IPS-15b (cell line): ENCODE measurements around the gene NUDT3.
A peak's percentile ranks its signal among the peaks of the same experiment; 100 is the strongest.
"Not testable (repeated sequence)": the region's sequence is repeated elsewhere in the genome, so short reads cannot be mapped to it uniquely, and the experiment has no call there.

Experiments
- H3K27me3 ChIP-seq: one replicate; pipeline ENCODE4 v1.6.1; 2013; ENCODE audit warnings: low read length; ENCODE audit not compliant: control insufficient read depth, insufficient read depth
- H3K36me3 ChIP-seq: one replicate; pipeline ENCODE4 v1.6.1; 2013; ENCODE audit warnings: low read length; ENCODE audit not compliant: control insufficient read depth, insufficient read depth
- H3K4me1 ChIP-seq: one replicate; pipeline ENCODE4 v1.6.1; 2013; ENCODE audit warnings: mild to moderate bottlenecking, low read length; ENCODE audit not compliant: control insufficient read depth, insufficient read depth
- H3K4me3 ChIP-seq: one replicate; pipeline ENCODE4 v1.5.1; 2013; ENCODE audit warnings: low read depth, low read length
- H3K9ac ChIP-seq: one replicate; pipeline ENCODE4 v1.6.1; 2013; ENCODE audit warnings: low read depth, mild to moderate bottlenecking, low read length
- H3K9me3 ChIP-seq: one replicate; pipeline ENCODE4 v1.6.1; 2013; ENCODE audit warnings: mild to moderate bottlenecking, low read length; ENCODE audit not compliant: control insufficient read depth, insufficient read depth

Gene NUDT3

GRCh38 chr6:34273242-34273805, 119.1 kb downstream of the NUDT3 start:
- Histone ChIP-seq H3K4me1 (peaks cover 3% of the 10 kb centered on the region), H3K27me3 (no peaks in the 10 kb centered on the region), H3K36me3 (no peaks in the 10 kb centered on the region), H3K4me3 (no peak overlapping the region), H3K9me3 (no peaks in the 10 kb centered on the region), H3K9ac (no peak overlapping the region)

GRCh38 chr6:34272013-34272926, 120.2 kb downstream of the NUDT3 start:
- Histone ChIP-seq H3K4me1 (peaks cover 3% of the 10 kb centered on the region), H3K4me3 (no peak overlapping the region), H3K9ac (no peak overlapping the region)

GRCh38 chr6:34269658-34270341, 122.7 kb downstream of the NUDT3 start:
- H3K9me3 ChIP-seq, H3K27me3 ChIP-seq, H3K9ac ChIP-seq, H3K4me3 ChIP-seq, H3K4me1 ChIP-seq, H3K36me3 ChIP-seq: not testable (repeated sequence)

More at GRCh38 chr6:34272013-34272926, 120.2 kb downstream of the NUDT3 start:
- Histone ChIP-seq H3K9me3 (no peaks in the 10 kb centered on the region), H3K36me3 (no peaks in the 10 kb centered on the region), H3K27me3 (no peaks in the 10 kb centered on the region)

GRCh38 chr6:34269132-34269531, 123.3 kb downstream of the NUDT3 start:
- H3K27me3 ChIP-seq, H3K36me3 ChIP-seq, H3K4me3 ChIP-seq, H3K9me3 ChIP-seq, H3K9ac ChIP-seq, H3K4me1 ChIP-seq: not testable (repeated sequence)

GRCh38 chr6:34267746-34268145, 124.7 kb downstream of the NUDT3 start:
- H3K4me3 ChIP-seq = no peak overlapping the region
- no peaks in the 10 kb centered on the region for H3K9me3 ChIP-seq
- H3K36me3 ChIP-seq = no peaks in the 10 kb centered on the region
- H3K27me3 ChIP-seq = no peaks in the 10 kb centered on the region
- H3K9ac ChIP-seq = no peak overlapping the region
- H3K4me1 ChIP-seq = peaks cover 3% of the 10 kb centered on the region

- H3K9ac ChIP-seq, H3K4me3 ChIP-seq, H3K27me3 ChIP-seq, H3K36me3 ChIP-seq, H3K9me3 ChIP-seq, H3K4me1 ChIP-seq: not testable (repeated sequence)
These were observed 129.0 kb downstream of the NUDT3 start for GRCh38 chr6:34263484-34263883.

GRCh38 chr6:34260576-34261267, 131.7 kb downstream of the NUDT3 start:
- Histone ChIP-seq H3K36me3 (no peaks in the 10 kb centered on the region), H3K4me1 (no peaks in the 10 kb centered on the region), H3K9me3 (no peaks in the 10 kb centered on the region), H3K27me3 (no peaks in the 10 kb centered on the region), H3K9ac (no peak overlapping the region), H3K4me3 (no peak overlapping the region)

GRCh38 chr6:34259529-34260069, 132.9 kb downstream of the NUDT3 start:
- no peak overlapping the region for H3K4me3 ChIP-seq
- H3K27me3 ChIP-seq = no peaks in the 10 kb centered on the region
- no peak overlapping the region for H3K9ac ChIP-seq
- no peaks in the 10 kb centered on the region for H3K4me1 ChIP-seq
- no peaks in the 10 kb centered on the region for H3K9me3 ChIP-seq
- no peaks in the 10 kb centered on the region for H3K36me3 ChIP-seq

- H3K9me3 ChIP-seq, H3K4me1 ChIP-seq, H3K36me3 ChIP-seq, H3K27me3 ChIP-seq, H3K9ac ChIP-seq, H3K4me3 ChIP-seq: not testable (repeated sequence)
These were observed 140.1 kb downstream of the NUDT3 start for GRCh38 chr6:34252395-34252794.

- peak overlapping the region; percentile 73 for H3K9ac ChIP-seq
- H3K9me3 ChIP-seq = no peaks in the 10 kb centered on the region
- H3K4me3 ChIP-seq = peak overlapping the region; percentile 80
- H3K36me3 ChIP-seq = peaks cover 5% of the 10 kb centered on the region
- H3K27me3 ChIP-seq = no peaks in the 10 kb centered on the region
- no peaks in the 10 kb centered on the region for H3K4me1 ChIP-seq
These were observed 142.8 kb downstream of the NUDT3 start for GRCh38 chr6:34249469-34250261.
